ENCODE measurements around the gene RIN3. TPM values are rescaled to one million over a fixed set of nuclear protein-coding genes. Genes with fewer than 3 reads are reported as not detected.

The RIN3 gene
- total RNA-seq, 1 donor from 2014 or later, result 6.9 TPM

GRCh38 chr14:92555465-92556111, 42.0 kb downstream of the RIN3 start:
- DNase-seq, result no peak

- DNase-seq, result no peak
Measured at GRCh38 chr14:92556255-92556741, 42.7 kb downstream of the RIN3 start.

GRCh38 chr14:92556863-92557543, 43.4 kb downstream of the RIN3 start:
- DNase-seq, result no peak

GRCh38 chr14:92557544-92557912, 43.9 kb downstream of the RIN3 start:
- no peak for DNase-seq

- no peak for DNase-seq
Measured at GRCh38 chr14:92558319-92558718, 44.7 kb downstream of the RIN3 start.

- DNase-seq, result no peak
Measured at GRCh38 chr14:92559486-92559885, 45.9 kb downstream of the RIN3 start.

- no peak for DNase-seq
Measured at GRCh38 chr14:92560106-92560865, 46.7 kb downstream of the RIN3 start.

- DNase-seq, result no peak
Measured at GRCh38 chr14:92561906-92562479, 48.4 kb downstream of the RIN3 start.

GRCh38 chr14:92563359-92563758, 49.8 kb downstream of the RIN3 start:
- no peak for DNase-seq

- peak; percentile 35 for DNase-seq
Measured at GRCh38 chr14:92563765-92564285, 50.2 kb downstream of the RIN3 start.

- no peak for DNase-seq
Measured at GRCh38 chr14:92564344-92565039, 50.9 kb downstream of the RIN3 start.

GRCh38 chr14:92565040-92565717, 51.6 kb downstream of the RIN3 start:
- no peak for DNase-seq

GRCh38 chr14:92565718-92566115, 52.1 kb downstream of the RIN3 start:
- DNase-seq, result no peak

- no peak for DNase-seq
Measured at GRCh38 chr14:92567173-92567725, 53.7 kb downstream of the RIN3 start.

GRCh38 chr14:92568621-92569479, 55.3 kb downstream of the RIN3 start:
- DNase-seq, result no peak

- no peak for DNase-seq
Measured at GRCh38 chr14:92570674-92571262, 57.2 kb downstream of the RIN3 start.

GRCh38 chr14:92572050-92572449, 58.5 kb downstream of the RIN3 start:
- DNase-seq, result no peak

GRCh38 chr14:92573761-92574498, 60.3 kb downstream of the RIN3 start:
- DNase-seq, result no peak
